H54 (cell line): ENCODE data around the gene ZNF593OS.

Experiments
- DNase-seq: peaks from one replicate; pipeline ENCODE4 v3.0.0; 2011; ENCODE audit warnings: low spot score, mixed read lengths; ENCODE audit not compliant: insufficient read length
- FAIRE-seq: peaks from 3 replicates; lab custom pipeline; 2011; peaks lifted over from hg19 to GRCh38; lab: Jason Lieb, UNC
- POLR2A ChIP-seq: IDR thresholded peaks from 2 replicates; pipeline ENCODE4 v1.6.1; 2011; ENCODE audit warnings: low read depth, mild to moderate bottlenecking, low read length

The ZNF593OS gene

GRCh38 chr1:26171084-26172072, at the start of gene ZNF593OS:
ZNF593OS (minus strand) TSS chr1:26171832; CDS start chr1:26171661, 171 bp downstream.
- no peak for DNase-seq
- no peak for TF ChIP-seq POLR2A
- no peak for FAIRE-seq

- FAIRE-seq (no peak), DNase-seq (no peak)
Observed at GRCh38 chr1:26221094-26221493, 49.5 kb upstream of the ZNF593OS start.

GRCh38 chr1:26220199-26220912, 48.7 kb upstream of the ZNF593OS start:
- DNase-seq (no peak), FAIRE-seq (no peak)
- no peak for TF ChIP-seq POLR2A

More at GRCh38 chr1:26221094-26221493, 49.5 kb upstream of the ZNF593OS start:
- no peak for TF ChIP-seq POLR2A

GRCh38 chr1:26218906-26219494, 47.4 kb upstream of the ZNF593OS start:
- FAIRE-seq (peak; percentile 58), DNase-seq (peak; percentile 26)
- TF ChIP-seq POLR2A: no peak

- no peak for FAIRE-seq
- no peak for TF ChIP-seq POLR2A
- no peak for DNase-seq
Observed at GRCh38 chr1:26215246-26215645, 43.6 kb upstream of the ZNF593OS start.

- FAIRE-seq: no peak
- TF ChIP-seq POLR2A: no peak
- no peak for DNase-seq
Observed at GRCh38 chr1:26213335-26213905, 41.8 kb upstream of the ZNF593OS start.

- no peak for FAIRE-seq
- no peak for DNase-seq
- no peak for TF ChIP-seq POLR2A
Observed at GRCh38 chr1:26212726-26213125, 41.1 kb upstream of the ZNF593OS start.

GRCh38 chr1:26210147-26210870, 38.7 kb upstream of the ZNF593OS start:
- FAIRE-seq (no peak), DNase-seq (no peak)
- no peak for TF ChIP-seq POLR2A

- FAIRE-seq (no peak), DNase-seq (no peak)
- TF ChIP-seq POLR2A: no peak
Observed at GRCh38 chr1:26203642-26204318, 32.1 kb upstream of the ZNF593OS start.

- DNase-seq (no peak), FAIRE-seq (no peak)
- TF ChIP-seq POLR2A: no peak
Observed at GRCh38 chr1:26200413-26200812, 28.8 kb upstream of the ZNF593OS start.

GRCh38 chr1:26197813-26198212, 26.2 kb upstream of the ZNF593OS start:
- no peak for TF ChIP-seq POLR2A
- FAIRE-seq (no peak), DNase-seq (no peak)

- FAIRE-seq: no peak
- DNase-seq: no peak
- TF ChIP-seq POLR2A: no peak
Observed at GRCh38 chr1:26197301-26197700, 25.7 kb upstream of the ZNF593OS start.

GRCh38 chr1:26195805-26196204, 24.2 kb upstream of the ZNF593OS start:
- FAIRE-seq (no peak), DNase-seq (no peak)
- no peak for TF ChIP-seq POLR2A
